HG02759 (cell line): ENCODE measurements around the gene JRKL.

Experiments used
- ATAC-seq: cut with Tn5 transposase; IDR thresholded peaks from one replicate; pipeline ENCODE4 v1.9.1; 2021; ENCODE audit warnings: mild to moderate bottlenecking, moderate library complexity; ENCODE audit not compliant: unreplicated experiment

The JRKL gene

GRCh38 chr11:96389720-96390487, at the start of gene JRKL, which contains the start of gene CCDC82:
Gene JRKL, plus strand, starts transcription at chr11:96390013. Its CDS starts 637 bp downstream, at chr11:96390650.
Gene CCDC82, minus strand, starts transcription at chr11:96389912. Its CDS starts 5,165 bp downstream, at chr11:96384747.
- peak; percentile 95 for ATAC-seq

DNA sequence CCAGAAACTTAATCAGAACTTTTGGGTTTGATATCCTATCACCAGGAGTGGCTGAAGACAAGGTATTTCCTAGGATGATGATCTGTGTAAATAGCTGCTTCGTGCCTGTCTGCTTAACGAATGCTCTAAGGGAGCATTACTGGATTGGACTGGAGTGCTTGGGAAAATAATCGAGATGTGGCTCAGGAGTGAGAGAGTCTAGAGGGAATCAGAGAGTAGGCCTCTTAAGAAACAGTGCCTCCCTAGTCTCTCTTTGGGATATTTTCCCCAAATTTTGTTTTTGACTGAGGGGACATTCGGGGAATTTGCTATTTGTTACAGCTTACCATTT, 49.3 kb upstream of the JRKL start:
- no peak for ATAC-seq

- ATAC-seq, result peak; percentile 33
These were observed 48.4 kb upstream of the JRKL start for GRCh38 chr11:96341211-96342013.

- ATAC-seq, result no peak
These were observed 47.5 kb upstream of the JRKL start for GRCh38 chr11:96342014-96342960.

GRCh38 chr11:96342961-96343711, 46.7 kb upstream of the JRKL start, which contains the start of gene MAML2:
Gene MAML2, minus strand, starts transcription at chr11:96343195. Its CDS starts 1,300 bp downstream, at chr11:96341895.
- ATAC-seq, result peak; percentile 76

DNA sequence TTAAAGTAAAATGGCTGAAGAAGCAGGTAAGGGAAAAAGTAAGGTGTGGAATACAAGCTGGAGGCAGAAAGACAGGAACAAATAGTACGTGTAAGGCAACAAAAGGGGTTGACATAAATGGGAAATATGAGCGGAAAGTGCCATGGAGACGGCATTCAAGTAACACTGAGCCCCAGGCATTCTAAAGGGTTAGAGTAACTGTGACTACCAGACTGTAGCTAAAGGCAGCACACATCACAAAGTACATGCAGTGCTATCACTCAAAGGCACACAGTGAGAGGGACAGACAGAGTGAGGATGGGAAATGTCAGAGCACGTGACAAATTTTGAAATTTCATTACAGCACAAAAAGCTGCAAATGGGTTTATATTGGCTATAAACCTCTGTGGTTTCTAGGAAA, 33.0 kb upstream of the JRKL start:
- ATAC-seq, result no peak

DNA sequence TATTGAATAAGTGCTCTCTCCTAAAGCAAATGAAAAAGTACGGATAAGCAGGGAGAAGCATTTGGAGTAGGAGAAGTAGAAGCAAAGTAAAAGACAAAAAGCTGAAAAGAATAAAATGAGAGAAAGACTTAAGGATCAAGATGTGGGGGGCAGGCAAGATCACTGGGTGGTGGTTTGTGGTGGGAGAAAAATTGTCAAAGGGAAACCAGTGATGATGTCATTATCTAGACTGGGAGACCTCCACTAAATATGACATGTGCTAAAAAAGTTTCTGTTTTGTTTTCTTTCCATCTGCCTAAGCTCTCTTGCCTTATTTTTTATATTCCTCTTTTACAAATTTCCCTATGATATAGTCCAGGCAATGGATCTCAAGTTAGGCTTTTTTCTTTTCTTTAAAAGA, 32.0 kb upstream of the JRKL start:
- no peak for ATAC-seq

- no peak for ATAC-seq
These were observed 31.5 kb upstream of the JRKL start for GRCh38 chr11:96358321-96358720.

GRCh38 chr11:96361778-96362177, 28.0 kb upstream of the JRKL start:
- no peak for ATAC-seq

- no peak for ATAC-seq
These were observed 24.3 kb upstream of the JRKL start for GRCh38 chr11:96365493-96365892.

- no peak for ATAC-seq
These were observed 23.8 kb upstream of the JRKL start for GRCh38 chr11:96366024-96366423.

DNA sequence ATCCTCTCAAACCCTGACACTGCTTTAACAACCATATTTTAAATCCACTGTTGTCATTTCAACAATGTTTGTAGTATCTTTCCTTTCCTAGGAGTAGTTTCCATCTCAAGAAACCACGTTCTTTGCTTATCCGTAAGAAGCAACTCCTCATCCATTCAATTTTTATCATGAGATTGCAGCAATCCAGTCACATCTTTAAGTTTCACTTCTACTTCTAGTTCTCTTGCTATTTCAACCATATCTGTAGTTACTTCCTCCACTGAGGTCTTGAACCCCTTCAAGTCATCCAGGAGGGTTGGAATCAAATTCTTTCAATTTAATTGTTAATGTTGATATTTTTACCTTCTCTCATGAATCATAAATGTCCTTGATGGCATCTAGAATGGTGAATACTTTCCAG, 22.5 kb upstream of the JRKL start:
- ATAC-seq, result no peak

- no peak for ATAC-seq
These were observed 16.0 kb upstream of the JRKL start for GRCh38 chr11:96373826-96374225.

- ATAC-seq, result no peak
These were observed 13.0 kb upstream of the JRKL start for GRCh38 chr11:96376796-96377195.

- no peak for ATAC-seq
These were observed 5.7 kb upstream of the JRKL start for GRCh38 chr11:96384156-96384555.

GRCh38 chr11:96385187-96385586, 4.6 kb upstream of the JRKL start:
- no peak for ATAC-seq

DNA sequence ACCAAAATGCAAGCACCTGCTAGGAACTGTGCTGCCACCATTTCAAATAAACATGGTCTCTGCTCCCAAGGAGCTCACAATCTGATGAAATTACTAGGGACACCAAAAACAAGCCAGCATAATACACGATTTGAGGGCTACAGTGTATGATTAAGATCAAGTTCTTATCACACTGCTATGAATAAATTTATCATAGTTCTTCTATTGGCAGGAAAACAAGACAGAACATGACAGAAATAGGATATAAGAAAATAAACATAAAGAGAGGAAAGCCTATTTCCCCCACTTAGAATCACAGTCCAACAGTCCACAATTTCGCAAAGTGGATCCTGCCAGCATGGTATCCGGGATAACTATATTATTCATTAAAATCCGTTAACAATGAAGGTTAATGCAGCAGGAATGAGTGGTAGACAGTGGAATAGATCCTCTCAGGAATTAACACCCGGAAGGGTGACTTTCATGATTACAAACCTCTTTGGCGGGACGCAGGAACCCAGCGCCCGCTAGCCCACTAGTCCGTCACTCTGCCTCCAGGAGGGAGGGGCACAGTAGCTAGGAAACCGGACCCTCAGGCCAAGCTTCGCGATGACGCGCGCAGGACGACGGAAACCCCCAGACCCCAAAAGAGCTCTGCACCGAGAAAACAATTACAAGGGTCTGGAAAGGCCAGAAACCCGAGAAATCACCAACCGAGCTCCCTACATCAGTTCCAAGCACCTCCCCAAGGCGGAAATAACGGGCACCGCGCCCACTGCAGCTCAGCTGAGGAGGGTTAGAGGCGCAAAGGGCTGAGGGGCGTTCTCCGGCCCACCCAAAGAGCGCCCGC, 708 bp upstream of the JRKL start:
- ATAC-seq, result peak; percentile 61

DNA sequence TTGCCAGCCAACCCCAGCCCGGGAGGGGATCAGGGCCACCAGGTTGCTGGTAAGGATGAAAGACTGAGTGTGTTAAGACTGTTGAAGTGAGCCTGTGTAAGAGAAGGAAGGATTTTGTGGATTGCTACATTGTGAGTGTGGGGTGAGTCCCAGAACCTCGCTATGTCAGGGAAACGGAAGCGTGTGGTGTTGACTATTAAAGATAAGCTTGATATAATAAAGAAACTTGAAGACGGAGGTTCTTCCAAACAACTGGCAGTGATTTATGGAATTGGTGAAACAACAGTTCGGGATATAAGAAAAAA, 627 bp downstream of the JRKL start:
- no peak for ATAC-seq

- ATAC-seq, result no peak
These were observed 2.0 kb downstream of the JRKL start for GRCh38 chr11:96391698-96392307.
